GM18526 (cell line): ENCODE data around the gene FAM118A.

Source experiments
- POLR2A ChIP-seq: IDR thresholded peaks from 3 replicates; pipeline ENCODE4 v1.6.1; 2011; ENCODE audit not compliant: insufficient read length; ENCODE audit errors: extremely low read depth

The FAM118A gene

DNA sequence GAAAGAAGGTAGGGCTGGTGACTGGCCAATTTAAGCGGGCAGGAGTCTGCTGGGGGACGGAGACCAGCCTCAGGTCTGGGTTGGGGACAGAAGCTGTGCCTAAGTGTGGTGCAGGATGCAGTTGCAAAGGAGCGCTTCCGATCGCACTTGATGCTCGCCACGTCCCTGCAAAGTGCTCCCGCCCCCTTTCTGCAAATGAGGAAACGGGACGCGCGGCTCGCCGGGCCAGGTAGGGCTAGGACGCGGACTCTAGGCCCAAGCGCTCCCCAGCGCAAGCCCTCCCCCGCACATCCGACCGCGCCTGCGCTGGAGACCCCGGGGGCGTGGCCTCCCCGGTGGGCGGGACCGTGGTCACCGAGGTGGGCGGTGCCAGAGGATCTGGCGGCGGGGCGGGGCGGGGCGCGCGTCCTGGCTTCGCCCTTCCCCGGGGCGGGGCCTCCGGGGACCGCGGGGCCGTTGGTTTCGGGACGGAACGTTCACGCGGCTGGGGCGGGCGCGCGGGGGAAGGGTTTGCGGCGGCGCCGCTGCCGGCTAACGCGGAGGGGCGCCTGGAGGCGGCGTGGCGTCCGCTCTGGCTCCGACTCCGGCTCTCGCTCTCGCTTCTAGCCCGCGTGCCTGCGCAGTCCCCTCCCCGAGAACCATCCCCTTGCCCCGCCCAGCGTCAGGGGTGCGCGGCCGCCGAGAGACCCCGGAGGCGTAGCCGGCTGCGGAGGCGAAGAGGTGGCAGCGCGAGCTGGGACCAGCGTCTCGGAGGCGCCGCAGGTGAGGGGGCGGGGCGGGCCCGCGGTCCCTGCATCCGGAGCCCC, at the start of gene FAM118A:
FAM118A (plus strand) TSS at position 513 of the 806 bp plus-strand sequence. CDS start 12,446 bp downstream, outside the sequence.
- peak; percentile 67 for TF ChIP-seq POLR2A

- no peak for TF ChIP-seq POLR2A
Measured at GRCh38 chr22:45261407-45262088, 48.2 kb upstream of the FAM118A start.

DNA sequence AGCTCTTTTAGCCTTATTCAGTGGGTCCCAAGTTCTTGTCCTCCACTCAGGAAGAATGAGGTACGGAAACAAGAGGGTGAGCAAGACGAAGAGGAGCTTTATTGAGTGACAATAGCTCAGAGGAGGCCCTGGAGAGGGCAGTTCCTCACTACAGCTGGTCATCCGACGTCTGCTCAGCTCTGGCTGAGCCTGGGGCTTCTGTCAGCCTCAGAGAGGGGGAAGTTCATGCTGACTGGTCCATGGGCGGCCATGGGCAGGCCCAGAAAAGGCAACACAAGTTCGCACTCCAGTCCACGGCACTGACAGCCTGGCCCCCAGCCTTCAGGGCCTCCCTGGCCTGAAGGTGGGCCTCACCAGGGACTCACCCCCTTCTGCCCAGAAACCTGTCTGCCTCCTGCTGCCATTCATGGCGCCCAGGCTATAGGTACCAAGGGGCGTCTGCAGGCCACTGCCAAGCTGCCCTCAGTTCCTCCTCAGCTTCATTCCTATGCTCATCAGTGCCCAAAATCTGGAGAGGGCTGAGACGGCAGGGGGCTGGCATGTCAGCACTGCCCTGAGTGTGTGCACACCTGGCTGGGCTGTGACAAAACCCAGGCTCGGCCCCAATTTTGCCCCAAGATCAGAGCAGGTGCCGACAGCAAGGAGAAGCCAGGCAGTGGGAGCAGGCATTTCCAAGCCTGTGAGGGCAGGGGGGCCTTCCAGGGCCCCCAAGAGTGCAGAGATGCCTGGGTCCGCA, 47.4 kb upstream of the FAM118A start:
- TF ChIP-seq POLR2A, result peak; percentile 15

DNA sequence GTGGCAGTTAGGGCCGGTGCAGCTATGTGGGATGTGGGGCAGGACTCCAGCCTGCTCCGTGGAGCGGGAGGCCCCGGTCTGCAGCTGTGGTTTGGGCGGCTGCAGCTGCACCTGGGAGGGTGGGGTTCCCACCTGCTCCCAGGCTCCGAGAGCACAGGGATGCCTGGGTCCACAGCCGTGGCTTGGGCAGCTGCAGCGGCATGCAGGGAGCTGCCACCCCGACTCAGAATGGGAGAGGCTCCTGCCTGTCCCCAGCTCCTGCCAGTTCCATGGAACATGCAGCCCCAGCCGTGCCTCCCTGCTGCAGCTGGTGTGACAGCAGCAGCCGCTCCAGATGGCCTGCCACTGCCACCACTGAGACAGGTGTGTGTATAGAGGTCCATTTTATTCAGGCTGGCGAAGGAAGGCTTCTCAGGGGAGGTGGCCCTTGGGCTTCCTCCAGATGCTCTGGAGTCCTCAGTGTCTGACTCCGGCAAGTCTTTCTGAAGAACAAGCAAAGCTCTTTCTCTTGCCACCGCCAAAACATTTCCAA, 46.7 kb upstream of the FAM118A start:
- TF ChIP-seq POLR2A, result no peak

DNA sequence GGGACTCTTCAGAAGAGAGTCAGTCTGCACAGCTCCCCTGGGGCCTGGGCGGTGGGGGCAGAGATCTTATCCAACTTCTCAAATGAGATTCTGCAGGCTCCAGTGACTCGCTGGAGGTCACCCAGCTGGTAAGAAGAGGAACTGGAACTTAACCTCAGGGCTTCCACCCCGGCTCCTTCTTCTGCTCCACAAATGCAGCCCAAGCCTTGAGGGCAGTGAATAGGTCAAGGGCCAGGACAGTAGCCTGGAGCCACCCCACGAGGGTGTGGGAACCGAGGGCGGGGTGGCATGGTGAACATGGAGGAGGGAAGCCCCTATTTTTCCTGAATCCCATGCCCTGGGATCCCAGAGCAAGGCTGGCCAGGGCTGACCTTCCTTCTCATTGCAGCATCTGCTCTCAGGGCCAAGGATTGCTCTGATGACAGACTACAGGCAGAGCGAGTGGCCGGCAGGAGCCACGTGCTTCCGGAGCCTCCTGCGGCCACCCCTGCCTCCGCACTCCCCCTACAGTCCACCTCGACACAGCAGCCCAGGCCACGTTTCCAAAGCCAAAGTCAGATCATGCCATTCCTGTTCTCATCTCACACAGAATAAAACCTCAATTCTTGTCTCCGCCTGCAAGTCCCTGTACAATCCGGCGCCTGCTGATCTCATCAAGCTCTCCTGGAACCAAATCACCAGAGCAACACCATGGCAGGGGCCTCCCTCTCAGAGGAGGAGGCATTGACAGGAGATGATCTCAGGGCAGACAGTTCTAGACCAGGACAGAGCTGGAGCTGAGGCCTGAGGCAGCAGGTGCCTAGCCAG, 46.1 kb upstream of the FAM118A start:
- no peak for TF ChIP-seq POLR2A

GRCh38 chr22:45265535-45265934, 44.2 kb upstream of the FAM118A start:
- TF ChIP-seq POLR2A, result no peak

DNA sequence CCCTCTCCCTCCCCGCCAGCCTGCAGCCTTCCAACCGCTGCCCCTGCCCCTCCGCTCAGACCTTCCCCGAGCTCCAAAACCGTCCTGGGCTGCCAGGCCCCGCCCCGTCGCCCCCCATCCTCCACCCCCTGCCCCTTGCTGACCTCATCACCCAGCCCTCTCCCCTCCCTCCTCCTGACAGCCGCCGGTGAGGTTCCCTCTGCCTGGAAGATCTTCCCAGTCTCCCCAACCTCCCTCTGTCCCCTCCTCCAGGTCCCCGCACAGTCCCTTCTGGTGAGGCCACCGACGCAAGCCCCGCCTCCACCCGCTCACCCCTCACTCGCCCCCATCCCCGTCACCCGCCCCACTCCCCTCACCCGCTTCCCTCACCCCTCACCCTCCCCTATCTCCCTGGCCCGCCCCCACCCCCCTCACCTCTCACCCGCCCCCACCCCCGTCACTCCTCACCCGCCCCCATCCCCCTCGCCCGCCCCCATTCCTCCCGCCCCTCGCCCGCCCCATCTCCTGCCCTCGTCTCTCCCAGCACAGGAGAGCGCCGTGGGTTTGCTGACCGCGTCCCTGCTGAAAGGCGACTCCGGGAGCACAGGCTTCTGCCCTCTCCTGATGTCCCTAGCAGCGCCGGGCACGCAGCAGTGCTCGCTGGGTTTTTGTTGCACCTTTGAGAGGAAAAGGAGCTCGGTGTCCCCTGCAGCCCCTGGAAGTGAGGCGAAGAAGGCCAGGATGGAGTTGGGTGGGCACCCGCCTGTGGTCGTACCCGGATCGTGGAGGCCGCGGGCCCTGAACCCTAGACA, 41.4 kb upstream of the FAM118A start:
- no peak for TF ChIP-seq POLR2A

DNA sequence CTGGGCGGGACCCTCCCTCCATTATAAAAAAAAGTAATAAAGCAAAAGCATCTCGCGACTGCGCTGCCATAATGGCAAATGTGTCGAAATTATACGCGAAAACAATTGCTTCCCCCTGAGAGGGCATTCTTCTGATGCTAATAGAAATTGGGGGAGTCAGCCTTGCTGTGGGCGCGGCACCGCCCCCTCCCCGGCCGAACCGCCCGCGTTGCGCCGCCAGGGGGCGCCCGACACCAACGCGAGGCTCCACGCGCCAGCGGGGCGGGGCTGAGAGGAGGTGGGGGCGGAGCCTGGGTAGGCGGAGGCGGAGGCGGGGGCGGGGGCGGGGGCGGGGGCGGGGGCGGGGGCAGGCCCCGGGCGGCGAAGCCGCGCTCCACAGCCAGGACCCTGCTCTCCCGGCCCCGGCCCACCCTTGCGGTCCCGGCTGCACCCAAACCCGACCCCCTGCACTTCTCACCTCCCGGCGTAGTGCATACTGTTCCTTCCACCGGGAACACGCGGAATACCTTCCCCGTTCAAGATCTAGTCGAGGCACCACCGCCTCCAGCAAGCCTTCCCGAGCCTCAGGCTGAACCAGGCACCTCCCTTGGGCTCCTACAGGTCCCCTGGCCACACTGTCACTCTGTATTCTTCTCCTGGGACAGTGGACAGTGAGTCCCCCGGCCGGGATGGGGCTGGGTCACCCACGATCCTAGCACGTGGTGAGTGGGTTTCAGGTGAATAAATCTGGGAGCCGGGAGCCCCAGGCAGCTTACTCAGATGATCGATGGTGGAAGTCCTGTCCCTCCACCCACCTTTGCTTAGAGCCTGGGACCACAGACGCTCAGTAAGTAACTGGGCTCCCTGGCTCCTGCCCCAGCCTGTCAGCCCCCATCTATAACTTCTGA, 40.5 kb upstream of the FAM118A start:
- TF ChIP-seq POLR2A, result no peak

- no peak for TF ChIP-seq POLR2A
Measured at GRCh38 chr22:45270095-45271020, 39.4 kb upstream of the FAM118A start.

DNA sequence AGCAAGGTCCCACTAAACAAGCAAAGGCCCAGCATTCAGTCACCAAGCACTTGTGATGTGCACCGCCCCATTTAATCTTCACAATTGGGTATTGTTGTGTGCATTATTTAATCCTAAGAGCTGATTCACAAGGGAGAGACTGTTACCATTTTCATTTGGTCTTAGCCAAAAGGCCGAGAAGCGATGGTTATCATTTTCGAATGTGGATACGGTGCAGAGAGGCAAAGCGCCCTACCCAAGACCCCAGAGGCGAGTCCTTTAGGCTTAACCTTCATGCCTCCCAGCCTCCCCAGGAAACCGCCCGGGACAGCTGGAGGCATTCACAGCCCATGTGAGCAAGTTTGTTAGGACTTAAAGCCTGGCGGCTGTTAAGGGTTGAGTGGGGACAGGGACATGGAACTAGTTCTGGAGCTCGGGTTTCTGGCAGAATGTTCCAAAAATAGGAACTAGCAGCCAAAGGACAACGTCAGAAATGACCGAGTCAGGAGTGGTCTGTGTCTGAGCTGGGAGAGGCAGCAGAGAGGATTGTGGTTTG, 38.0 kb upstream of the FAM118A start:
- TF ChIP-seq POLR2A, result no peak

- TF ChIP-seq POLR2A, result no peak
Measured at GRCh38 chr22:45272498-45272897, 37.2 kb upstream of the FAM118A start.
